ENCODE data around the gene PTPRO. TPM values are rescaled to one million over a fixed set of nuclear protein-coding genes. Genes with fewer than 3 reads are reported as not detected.

Gene PTPRO
- total RNA-seq, 1 donor: 3.1 TPM

DNA sequence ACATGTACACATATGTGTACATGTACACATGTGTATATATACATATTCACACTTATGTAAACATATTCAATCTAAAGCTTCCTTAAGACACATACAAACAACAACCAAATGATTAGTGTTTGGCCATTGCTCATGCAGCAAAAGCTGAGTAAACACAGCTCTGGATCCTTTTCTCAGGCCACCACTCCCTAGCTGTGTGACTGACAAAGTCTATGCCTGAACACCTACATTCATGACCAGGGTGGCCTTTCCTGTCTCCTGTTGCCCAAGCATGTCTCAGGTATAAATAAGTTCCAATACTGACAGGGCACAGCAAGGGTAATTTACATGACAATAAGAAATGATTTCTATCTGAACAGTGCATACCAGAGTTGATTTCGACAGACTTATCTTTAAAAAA lies 1.4 kb upstream of the PTPRO start:
- no peak for DNase-seq (ENCODE audit: low read depth)
- H3K4me3 ChIP-seq (ENCODE audit: low read depth, low read length): no peak overlapping the region
- TF ChIP-seq, protein P1, sequence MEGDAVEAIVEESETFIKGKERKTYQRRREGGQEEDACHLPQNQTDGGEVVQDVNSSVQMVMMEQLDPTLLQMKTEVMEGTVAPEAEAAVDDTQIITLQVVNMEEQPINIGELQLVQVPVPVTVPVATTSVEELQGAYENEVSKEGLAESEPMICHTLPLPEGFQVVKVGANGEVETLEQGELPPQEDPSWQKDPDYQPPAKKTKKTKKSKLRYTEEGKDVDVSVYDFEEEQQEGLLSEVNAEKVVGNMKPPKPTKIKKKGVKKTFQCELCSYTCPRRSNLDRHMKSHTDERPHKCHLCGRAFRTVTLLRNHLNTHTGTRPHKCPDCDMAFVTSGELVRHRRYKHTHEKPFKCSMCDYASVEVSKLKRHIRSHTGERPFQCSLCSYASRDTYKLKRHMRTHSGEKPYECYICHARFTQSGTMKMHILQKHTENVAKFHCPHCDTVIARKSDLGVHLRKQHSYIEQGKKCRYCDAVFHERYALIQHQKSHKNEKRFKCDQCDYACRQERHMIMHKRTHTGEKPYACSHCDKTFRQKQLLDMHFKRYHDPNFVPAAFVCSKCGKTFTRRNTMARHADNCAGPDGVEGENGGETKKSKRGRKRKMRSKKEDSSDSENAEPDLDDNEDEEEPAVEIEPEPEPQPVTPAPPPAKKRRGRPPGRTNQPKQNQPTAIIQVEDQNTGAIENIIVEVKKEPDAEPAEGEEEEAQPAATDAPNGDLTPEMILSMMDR (IDR thresholded peaks at IDR 0.05; ENCODE audit: insufficient read depth, low read length): no peak

DNA sequence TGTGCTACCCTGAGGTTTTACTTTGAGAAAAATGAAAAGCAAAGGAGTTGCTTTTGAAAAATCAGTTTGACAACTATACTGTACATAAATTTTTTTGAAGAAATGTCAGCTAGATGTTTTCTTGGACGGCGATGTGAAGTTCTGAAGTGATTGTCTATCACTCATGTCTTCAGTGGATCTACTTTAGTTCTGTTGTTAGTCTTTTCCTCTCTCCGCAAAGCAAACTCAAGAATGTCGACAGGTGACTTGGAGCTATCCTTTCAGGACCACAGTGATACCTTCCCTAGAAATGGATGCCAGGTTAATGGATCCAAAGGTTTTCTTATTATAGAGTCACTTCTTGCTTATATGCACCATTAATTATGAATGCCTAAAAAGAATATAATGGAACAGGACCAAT lies 1.2 kb downstream of the PTPRO start:
- TF ChIP-seq, protein P1 (IDR thresholded peaks at IDR 0.05; ENCODE audit: insufficient read depth, low read length): no peak
- no peak for DNase-seq (ENCODE audit: low read depth)
- no peak overlapping the region for H3K4me3 ChIP-seq (ENCODE audit: low read depth, low read length)

DNA sequence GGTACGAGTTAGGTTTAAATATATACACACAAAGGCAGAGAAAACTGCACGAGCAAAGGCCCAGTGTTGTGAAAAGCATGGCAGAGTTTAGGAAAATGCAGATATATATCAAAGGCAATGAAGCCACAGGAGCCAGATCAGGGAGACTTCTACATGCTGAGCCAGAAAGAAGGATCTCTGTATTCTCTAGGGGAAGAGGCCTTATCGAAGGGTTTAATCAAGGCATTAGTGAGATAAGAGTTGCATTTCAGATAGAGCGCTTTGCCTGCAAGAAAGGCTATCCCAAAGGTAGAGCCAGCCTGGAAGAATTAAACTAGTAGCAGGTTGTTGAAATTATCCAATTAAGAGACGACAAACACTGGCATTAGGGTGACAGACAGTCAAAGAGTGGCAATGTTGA lies 7.6 kb downstream of the PTPRO start:
- TF ChIP-seq, protein P1 (IDR thresholded peaks at IDR 0.05; ENCODE audit: insufficient read depth, low read length): no peak
- no peak overlapping the region for H3K4me3 ChIP-seq (ENCODE audit: low read depth, low read length)
- DNase-seq (ENCODE audit: low read depth): no peak

DNA sequence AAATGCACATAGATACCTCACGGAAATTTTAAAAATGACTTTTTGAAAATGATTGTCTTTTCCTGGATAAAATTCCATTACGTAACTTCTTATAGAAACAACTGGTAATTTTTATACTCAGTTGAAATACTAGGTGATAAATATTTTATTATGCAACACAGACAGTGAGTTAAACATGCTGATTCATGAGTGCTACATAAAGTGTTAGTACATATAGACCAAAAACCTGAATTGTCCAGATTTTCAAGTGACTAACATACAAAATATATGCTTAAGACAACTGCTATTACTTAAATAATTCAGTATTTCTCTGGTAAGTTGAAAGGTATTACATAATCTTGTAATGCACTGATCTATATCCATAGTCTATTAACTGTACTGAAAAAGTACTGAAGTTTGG lies 11.9 kb downstream of the PTPRO start:
- no peak for DNase-seq (ENCODE audit: low read depth)
- TF ChIP-seq, protein P1 (IDR thresholded peaks at IDR 0.05; ENCODE audit: insufficient read depth, low read length): no peak
- no peak overlapping the region for H3K4me3 ChIP-seq (ENCODE audit: low read depth, low read length)

DNA sequence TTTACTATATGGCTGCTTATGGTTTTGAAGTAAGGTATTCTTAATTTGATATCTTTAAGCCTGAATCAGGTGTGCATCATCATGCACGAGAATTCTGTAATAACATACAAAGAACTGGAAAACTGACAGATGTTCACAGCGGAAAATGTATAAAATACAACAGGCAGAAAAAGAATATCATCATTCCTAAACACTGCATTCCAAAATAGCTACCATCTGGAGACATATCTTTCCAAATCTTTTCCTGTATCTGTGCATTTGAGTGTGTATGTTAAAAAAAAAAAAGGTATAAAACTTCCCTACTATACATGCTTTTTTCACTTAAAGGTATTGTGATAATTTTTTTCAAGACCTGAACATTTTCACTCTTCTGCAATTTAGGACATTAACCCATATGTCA lies 13.7 kb downstream of the PTPRO start:
- TF ChIP-seq, protein P1 (IDR thresholded peaks at IDR 0.05; ENCODE audit: insufficient read depth, low read length): no peak
- no peak for DNase-seq (ENCODE audit: low read depth)

DNA sequence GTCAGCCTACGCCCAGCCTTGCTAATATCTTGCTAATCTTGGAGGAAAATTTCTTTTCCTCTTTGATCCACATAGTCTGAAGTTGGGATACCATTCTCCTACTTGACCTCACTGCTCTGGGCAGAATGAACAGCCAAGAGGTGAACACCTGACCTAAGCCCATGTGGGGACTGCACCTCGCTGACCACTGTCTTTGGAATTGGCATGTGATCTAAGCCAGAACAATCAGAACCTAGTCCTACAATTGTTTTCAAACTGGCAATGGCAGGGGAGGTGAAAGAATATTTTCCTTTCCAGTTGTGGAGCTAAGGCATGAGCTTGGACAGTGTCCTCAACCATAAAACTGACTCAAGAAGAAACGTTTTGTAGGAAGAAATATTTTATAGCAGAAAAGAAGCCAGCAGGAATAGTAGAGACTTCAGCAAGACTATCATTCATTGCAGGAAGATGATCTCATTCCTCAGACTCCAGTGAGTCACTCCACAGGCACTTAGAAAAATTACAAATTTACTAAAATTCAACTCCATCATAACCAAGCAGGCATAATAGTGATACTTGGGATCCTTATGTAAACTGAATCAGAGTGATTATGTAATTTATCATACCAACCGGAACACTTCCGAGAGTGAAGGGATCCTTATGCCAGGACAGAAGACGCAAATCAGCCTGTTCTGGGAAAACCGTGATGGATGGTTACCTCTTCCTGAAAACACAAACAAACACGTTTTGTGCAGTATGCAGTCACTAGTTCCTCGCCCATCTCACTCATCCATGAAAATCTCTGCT lies 14.7 kb downstream of the PTPRO start:
- TF ChIP-seq, protein P1 (IDR thresholded peaks at IDR 0.05; ENCODE audit: insufficient read depth, low read length): no peak
- DNase-seq (ENCODE audit: low read depth): peak; percentile 60
- H3K4me3 ChIP-seq (ENCODE audit: low read depth, low read length): no peak overlapping the region

More for the DNA sequence above, 13.7 kb downstream of the PTPRO start:
- H3K4me3 ChIP-seq (ENCODE audit: low read depth, low read length): no peak overlapping the region

DNA sequence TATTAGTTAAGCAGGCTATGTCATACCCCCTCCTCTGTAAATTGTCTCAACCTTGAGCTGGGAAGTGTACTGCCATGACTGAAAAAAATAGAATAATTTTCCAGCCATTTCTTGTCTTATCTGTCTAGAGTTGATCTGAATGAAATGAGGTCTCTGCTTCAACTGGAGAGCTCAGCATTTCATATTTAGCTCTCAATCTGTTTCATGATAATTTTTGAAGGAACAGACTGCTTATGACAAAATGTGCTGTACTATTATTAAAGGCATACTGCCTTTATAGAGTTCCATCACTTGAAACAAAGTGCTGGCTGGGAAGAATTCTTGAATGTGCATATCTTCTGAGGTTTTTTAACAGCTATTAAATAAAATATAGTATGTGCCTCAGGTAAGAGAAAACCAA lies 19.1 kb downstream of the PTPRO start:
- DNase-seq (ENCODE audit: low read depth): no peak
- TF ChIP-seq, protein P1 (IDR thresholded peaks at IDR 0.05; ENCODE audit: insufficient read depth, low read length): no peak
- H3K4me3 ChIP-seq (ENCODE audit: low read depth, low read length): no peak overlapping the region

All from fibroblast of the aortic adventitia (primary cell).